Sigmoid colon (tissue), 4 donors: ENCODE data around the gene GCC2.

Experiments
- CTCF ChIP-seq, 4 experiments: fragments of 450-650 bp in 3 of 4; fragments of 200-600 bp in 1 of 4; IDR thresholded peaks; one replicate each; pipeline ENCODE4 v1.5.1; 2016 to 2019; ENCODE audit warnings: antibody characterized with exemption in 4 of 4, mild to moderate bottlenecking in 3 of 4, moderate library complexity in 2 of 4
- POLR2A ChIP-seq, 2 donors: fragments of 450-650 bp; IDR thresholded peaks; one replicate each; pipeline ENCODE4 v1.6.1; 2016; ENCODE audit warnings: antibody characterized with exemption in 2 of 2, mild to moderate bottlenecking in 2 of 2, moderate library complexity in 2 of 2
- POLR2AphosphoS5 ChIP-seq, 4 donors: sonication (generic); formaldehyde crosslinking; IDR thresholded peaks; one replicate each; pipeline ENCODE4 v1.6.1; 2017; ENCODE audit warnings: antibody characterized with exemption in 4 of 4

DNA sequence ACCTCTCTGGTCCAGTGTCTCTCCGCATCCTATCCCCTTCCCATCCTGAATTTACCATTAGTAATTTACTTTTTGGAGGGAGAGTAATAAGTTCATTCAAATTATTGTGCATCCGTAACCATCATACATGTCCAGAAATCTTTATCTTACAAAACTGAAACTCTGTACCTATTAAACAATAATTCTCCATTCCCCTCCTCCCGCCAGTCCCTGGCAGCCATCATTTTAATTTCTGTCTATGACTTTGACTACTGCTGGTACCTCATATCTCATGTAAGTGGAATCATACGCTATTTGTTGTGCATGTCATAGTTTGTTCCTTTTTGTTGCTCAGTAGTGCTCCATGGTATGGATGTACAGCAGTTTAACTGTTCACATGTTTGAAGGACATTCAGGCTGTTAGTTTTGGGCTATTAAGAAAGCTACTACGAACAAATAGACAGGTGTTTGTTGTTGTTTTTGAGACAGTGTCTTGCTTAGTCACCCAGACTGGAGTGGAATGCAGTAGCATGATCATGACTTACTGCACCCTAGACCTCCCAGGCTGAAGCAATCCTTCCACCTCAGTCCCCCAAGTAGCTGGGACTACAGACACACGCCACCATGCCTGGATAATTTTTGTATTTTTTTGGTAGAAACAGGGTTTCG lies 87.3 kb downstream of the GCC2 start:
- TF ChIP-seq CTCF (IDR thresholded peaks at IDR 0.05) (no peak), POLR2A (IDR thresholded peaks at IDR 0.05) (no peak), POLR2AphosphoS5 (IDR thresholded peaks at IDR 0.05) (no peak)
